Measurements from ENCODE around the gene NFAT5.
"Not testable (repeated sequence)": the region's sequence is repeated elsewhere in the genome, so short reads cannot be mapped to it uniquely, and the experiment has no call there.

NFAT5 gene

DNA sequence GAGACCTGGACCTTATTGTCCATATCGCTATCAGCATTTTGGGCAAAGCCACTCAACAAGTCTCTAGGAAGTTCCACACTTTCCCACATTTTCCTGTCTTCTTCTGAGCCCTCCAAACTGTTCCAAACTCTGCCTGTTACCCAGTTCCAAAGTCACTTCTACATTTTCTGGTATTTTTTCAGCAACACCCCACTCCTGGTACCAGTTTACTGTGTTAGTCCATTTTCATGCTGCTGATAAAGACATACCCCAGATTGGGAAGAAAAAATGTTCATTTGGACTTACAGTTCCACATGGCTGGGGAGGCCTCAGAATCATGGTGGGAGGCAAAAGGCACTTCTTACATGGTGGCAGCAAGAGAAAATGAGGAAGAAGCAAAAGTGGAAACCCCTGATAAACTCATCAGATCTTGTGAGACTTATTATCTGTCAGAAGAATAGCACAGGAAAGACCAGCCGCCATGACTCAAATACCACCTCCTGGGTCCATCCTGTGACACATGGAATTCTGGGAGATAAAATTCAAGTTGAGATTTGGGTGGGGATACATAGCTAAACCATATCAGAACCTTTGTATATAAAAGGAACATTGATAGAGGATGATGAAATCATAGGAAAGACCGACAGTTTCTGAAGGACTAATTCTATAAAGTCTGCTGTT lies 71.6 kb downstream of the NFAT5 start:
- DNase-seq (ENCODE audit: low read depth), result not testable (repeated sequence)

- DNase-seq (ENCODE audit: low read depth), result not testable (repeated sequence)
Measured at GRCh38 chr16:69643997-69644396, 78.2 kb downstream of the NFAT5 start.

- DNase-seq (ENCODE audit: low read depth), result no peak
Measured at GRCh38 chr16:69644790-69645189, 79.0 kb downstream of the NFAT5 start.

- no peak for DNase-seq (ENCODE audit: low read depth)
Measured at GRCh38 chr16:69647020-69647419, 81.3 kb downstream of the NFAT5 start.

DNA sequence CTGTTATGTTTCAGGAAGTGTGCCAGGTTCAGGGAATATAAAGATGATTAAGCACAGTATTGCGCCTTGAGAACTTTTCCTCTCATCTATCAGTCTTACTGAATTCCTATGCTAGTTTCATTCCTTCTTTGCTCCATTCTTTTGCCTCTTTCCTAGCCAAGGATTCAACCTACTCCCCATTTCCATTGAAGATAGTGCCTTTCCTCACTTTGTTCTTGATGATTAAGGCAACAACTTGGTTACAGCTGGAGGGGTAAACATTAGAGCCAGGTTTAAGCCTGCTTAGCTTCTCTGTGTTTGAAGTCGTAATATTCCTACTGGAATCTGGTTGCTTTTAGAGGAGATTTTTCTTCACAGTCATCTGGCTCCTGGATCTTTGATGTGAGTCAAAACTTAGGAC lies 85.5 kb downstream of the NFAT5 start:
- no peak for DNase-seq (ENCODE audit: low read depth)

GRCh38 chr16:69654280-69654931 lies 88.6 kb downstream of the NFAT5 start:
- DNase-seq (ENCODE audit: low read depth), result no peak

GRCh38 chr16:69660166-69660565 lies 94.4 kb downstream of the NFAT5 start:
- DNase-seq (ENCODE audit: low read depth), result no peak

DNA sequence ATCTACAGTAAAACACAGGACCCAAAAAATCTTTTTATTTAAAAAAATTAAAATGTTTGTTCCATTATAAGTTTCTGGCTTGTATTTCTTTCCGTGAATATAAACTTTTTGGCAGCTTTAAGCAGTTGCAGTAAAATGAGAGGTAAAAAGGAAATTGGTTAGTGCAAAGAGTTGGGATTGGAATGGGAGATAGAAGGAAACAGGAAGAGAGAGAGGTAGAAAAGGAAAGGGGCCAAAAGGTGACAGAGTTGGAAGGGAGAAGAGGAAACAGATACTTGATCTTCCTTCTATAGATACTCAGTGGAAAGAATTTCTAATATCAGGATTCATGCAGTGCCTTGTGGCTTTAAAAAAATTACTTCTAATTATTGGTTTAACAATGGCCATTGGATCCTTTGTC lies 97.1 kb downstream of the NFAT5 start:
- no peak for DNase-seq (ENCODE audit: low read depth)

DNA sequence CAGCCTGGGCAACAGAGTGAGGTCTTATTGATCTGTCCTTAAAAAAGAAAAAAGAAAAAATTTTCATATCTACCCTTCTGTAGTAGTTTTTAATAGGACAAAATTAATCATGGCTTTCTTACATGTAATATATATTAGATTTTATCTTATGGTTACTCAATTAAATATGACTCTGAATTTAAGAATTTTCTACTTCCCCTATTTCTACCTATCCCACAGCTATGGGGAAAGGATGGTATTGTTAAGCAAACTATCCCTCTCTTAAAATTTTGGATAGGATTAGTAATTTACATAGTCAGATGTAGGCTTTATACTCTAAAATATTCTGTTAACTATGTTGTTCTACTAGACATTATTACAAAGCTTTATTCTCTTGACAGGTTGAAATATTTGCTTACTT lies 98.1 kb downstream of the NFAT5 start:
- no peak for DNase-seq (ENCODE audit: low read depth)

GRCh38 chr16:69669577-69669976 lies 103.8 kb downstream of the NFAT5 start:
- no peak for DNase-seq (ENCODE audit: low read depth)

DNA sequence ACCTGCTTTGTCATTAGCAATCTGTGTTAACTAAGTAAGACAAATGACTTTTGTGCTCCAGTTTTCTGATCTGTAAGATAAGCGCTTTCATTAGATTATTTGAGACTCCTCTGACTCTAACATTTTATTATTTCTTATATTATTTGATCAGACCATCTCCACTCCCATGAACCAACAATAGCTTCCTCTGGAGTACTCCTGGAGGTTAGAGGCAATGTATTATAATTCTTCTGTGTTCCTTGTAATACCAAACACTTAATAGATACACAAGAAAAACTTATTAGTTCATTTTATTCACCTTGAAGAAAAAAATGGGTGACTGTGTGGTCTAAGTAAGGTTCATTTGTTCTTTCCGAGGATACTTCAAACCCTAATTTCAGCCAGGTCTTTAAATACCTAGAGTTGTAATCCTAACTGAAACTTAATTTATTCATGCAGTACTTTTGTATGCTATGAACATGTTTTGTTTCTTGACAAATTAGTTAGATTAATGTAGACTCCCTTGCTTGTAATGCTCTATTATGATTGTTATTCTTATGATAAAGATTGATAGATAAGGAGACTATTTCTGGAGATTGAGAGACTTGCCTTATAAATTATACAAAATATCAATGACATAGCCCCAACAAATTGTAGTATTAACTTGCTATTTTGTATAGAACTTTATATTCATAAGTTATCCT lies 106.7 kb downstream of the NFAT5 start:
- DNase-seq (ENCODE audit: low read depth), result no peak

- no peak for DNase-seq (ENCODE audit: low read depth)
Measured at GRCh38 chr16:69672998-69673713, 107.4 kb downstream of the NFAT5 start.

DNA sequence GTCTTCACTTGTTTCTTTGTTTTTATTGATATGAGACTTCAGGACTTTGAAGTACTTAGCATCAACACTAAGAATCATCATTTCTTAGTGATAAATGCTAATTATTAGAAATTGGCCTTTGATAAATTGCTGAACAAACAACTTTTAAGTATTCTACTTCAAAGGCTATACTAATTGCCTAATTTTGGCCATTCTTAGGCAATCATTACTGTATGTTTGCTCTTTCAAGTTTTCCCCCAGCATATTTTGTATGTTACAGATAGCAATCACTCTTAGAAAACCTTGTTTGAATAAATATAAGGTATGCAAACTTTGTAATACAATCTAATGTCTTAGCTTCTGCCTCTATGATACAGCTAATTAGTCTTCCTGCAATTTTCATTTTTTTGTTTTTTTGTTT lies 114.6 kb downstream of the NFAT5 start:
- no peak for DNase-seq (ENCODE audit: low read depth)

DNA sequence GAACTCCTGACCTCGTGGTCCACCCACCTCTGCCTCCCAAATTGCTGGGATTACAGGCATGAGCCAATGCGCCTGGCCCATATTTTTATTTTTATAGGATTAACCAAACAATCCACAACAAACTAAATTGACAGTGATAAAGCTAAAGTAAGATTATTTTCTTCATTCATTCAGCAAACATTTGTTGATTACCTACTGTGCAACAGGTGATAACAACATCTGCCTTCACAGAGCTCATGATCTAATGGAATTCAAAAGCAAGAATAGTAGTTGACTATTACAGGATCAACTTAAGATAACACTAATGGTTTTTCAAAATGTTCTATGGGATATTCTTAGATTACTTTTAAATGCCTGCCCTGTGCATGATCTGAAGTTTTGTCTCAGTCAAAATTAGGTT lies 122.8 kb downstream of the NFAT5 start:
- no peak for DNase-seq (ENCODE audit: low read depth)

- DNase-seq (ENCODE audit: low read depth), result peak; percentile 29
Measured at GRCh38 chr16:69691980-69692911, 126.5 kb downstream of the NFAT5 start.

GRCh38 chr16:69693916-69694315 lies 128.2 kb downstream of the NFAT5 start:
- no peak for DNase-seq (ENCODE audit: low read depth)

- DNase-seq (ENCODE audit: low read depth), result no peak
Measured at GRCh38 chr16:69698404-69698803, 132.6 kb downstream of the NFAT5 start.

DNA sequence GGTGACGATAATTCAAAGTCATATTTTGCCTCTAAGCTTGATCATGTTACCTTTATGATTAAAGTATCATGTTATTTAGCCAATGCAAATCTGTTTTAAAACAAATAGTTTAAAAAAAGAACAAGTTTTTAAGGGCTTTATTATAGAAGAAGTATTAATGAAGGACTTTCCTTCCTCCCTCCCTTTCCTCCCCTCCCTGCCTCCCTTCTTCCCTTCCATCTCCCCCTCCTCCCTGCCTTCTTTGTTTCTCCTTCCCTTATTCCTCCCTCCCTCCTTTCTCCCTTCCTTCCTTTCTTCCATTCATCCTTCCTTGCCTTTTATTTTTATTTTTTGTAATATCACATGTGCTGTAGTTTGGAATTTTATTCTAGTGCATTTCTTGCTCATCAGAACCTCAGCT lies 134.1 kb downstream of the NFAT5 start:
- no peak for DNase-seq (ENCODE audit: low read depth)

- no peak for DNase-seq (ENCODE audit: low read depth)
Measured at GRCh38 chr16:69701452-69701851, 135.7 kb downstream of the NFAT5 start.

DNA sequence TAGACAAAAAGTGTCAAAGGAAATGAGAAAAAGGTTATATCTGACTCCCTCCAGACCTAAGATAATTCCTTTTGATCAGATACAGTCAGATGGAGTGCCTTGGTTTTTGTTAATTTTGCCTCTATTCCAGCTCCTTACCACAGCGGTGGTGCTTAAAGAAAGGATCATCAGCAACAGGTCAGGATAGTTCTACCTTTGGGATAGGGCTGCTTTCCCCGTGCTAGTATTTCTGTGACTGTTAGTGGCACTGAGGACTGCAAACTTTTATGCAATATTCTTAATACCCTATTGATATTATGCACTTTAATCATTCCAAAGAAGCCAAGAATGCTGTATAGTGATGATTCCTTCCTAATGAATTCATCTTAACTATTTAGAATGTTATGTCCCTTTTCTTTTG lies 136.1 kb downstream of the NFAT5 start:
- DNase-seq (ENCODE audit: low read depth), result no peak

DNA sequence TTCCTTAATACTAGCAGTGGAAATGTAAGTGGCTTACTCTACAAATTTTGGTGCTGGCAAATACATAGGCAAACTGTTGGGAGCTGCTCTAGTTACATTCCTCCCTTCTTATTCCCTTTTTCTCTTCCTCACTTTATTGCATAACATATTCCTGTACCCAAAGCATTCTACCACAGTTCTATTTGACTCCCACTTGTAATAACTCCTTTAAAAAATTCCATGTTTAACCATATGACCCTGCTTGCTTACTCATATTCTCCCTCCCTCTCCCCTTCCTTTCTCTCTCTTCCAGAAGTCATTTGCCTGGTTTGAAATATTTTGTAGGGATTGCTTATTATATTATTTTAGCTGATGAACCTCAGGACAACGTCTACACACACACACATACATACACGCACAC lies 137.9 kb downstream of the NFAT5 start:
- no peak for DNase-seq (ENCODE audit: low read depth)
